IPS-18c (cell line): ENCODE results near the gene NSUN4.

ENCODE experiments used
- H3K4me3 ChIP-seq: 2 replicates; pipeline ENCODE4 v1.7.0; 2013; ENCODE audit warnings: low read depth, mild to moderate bottlenecking, low read length, moderate library complexity; ENCODE audit not compliant: insufficient read depth
- H3K9me3 ChIP-seq: one replicate; pipeline ENCODE4 v1.6.1; 2013; ENCODE audit warnings: mild to moderate bottlenecking, low read length, moderate library complexity; ENCODE audit not compliant: control insufficient read depth, insufficient read depth

NSUN4 gene

GRCh38 chr1:46411010-46411405 lies 70.4 kb downstream of the NSUN4 start:
- H3K4me3 ChIP-seq, result no peak overlapping the region
- H3K9me3 ChIP-seq, result no peaks in the 10 kb centered on the region
